GM21367 (cell line): ENCODE measurements around the gene BTG2.

ENCODE experiments used
- ATAC-seq: cut with Tn5 transposase; IDR thresholded peaks from one replicate; pipeline ENCODE4 v1.9.1; 2021; ENCODE audit not compliant: unreplicated experiment

BTG2 gene

GRCh38 chr1:203338335-203339036 lies 33.2 kb downstream of the BTG2 start:
- ATAC-seq: no peak

DNA sequence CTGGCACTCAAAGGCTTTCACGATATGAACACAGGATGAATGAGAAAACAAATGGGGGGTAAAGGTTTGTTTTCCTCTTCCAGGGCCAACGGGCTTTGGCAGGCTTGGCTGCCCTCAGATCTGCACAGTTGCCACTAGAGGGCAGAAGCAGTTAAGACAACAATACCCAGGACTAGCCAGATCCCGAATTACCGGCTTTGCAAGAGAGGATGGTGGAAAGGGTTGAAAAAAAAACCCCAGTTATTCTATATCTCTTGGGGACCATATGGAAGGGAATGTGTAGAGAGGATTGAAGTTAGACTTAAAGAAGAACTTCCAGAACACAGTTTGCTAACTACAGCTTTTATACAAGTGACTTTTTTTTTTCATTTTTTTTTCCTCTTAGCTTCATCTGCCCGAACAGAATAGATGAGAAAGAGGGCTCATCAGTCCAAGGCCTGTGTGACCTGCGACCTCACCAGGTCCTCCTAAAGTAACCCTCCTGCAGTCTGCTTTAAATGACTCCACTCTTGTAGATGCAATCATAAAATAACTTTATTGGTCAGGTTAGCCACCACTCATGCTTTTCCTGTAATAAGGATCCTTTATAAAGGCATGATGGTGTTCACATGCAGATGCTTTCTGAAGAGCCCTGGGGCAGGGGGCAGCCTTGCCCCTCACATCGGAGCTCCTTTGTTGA lies 34.9 kb downstream of the BTG2 start:
- no peak for ATAC-seq

DNA sequence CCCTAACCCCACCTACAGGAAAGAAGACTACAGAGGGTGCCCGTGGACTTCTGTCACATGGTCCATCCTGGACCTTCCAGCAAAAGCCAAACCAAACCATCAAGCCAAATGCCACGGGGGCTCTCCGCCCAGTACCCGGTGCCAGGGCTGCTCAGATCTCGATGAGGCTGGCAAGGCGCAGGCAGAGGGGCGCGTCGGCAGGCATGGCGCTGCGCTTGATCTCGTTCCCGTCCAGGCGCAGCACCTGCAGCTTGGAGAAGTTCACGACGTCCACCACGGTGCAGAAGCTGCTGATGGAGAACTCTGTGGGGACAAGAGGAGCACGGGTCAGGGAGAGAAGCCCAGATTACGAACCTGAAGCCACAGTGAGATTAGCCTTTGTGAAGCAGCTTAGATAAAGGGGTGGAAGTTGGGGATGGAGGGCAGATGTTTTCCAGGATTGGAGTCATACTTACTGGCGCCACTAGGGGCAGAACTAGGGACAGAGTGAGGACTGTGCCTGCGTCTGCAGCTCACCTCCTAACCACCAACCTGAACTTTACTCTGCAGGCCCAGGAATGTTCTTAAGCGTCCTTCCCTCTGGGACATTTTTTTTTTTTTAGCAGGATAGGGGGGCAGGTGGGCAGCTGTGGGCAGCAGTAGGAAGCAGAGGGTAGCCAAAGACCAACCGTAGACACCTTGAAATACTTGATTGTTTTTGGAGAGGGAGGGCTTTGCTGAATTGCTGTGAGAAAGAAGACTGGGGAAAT lies 37.0 kb downstream of the BTG2 start:
- no peak for ATAC-seq

DNA sequence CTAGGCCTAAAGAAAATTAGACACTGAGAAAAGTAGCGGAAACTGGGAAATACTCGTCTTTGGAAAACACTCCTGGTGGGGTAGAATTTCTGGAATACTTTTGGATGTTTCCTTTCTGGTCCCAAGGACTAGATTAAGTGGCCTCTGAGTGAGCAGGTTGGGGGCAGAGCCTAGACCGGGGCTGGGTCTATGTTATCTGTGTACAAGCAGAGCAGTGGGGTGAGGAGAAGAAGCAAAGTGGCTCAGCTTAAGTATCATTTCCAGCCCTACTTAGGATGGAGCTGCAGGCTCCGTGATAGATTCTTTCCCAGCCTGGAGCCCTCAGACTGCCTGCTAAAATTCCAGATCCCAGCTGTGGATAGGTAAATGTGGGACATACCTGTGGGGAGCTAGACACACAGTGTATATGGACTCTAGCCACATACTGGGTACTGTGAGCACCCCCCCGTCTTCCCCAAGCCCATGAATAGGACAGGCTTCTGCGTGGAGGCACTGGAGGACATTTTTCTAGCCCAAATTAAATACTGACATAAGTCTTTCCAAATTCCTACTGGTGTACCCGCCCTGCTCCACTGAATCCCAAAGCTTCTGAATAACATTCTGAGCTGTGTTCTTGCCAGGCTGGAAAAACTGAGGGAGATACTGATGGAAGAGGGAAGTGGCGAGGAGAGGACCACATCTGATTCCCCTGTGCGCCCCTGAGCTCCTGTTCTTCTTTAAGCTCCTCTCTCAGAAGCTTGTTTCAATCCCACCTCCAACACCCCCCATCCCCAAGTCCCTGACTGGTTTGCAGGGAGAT lies 38.8 kb downstream of the BTG2 start:
- no peak for ATAC-seq

DNA sequence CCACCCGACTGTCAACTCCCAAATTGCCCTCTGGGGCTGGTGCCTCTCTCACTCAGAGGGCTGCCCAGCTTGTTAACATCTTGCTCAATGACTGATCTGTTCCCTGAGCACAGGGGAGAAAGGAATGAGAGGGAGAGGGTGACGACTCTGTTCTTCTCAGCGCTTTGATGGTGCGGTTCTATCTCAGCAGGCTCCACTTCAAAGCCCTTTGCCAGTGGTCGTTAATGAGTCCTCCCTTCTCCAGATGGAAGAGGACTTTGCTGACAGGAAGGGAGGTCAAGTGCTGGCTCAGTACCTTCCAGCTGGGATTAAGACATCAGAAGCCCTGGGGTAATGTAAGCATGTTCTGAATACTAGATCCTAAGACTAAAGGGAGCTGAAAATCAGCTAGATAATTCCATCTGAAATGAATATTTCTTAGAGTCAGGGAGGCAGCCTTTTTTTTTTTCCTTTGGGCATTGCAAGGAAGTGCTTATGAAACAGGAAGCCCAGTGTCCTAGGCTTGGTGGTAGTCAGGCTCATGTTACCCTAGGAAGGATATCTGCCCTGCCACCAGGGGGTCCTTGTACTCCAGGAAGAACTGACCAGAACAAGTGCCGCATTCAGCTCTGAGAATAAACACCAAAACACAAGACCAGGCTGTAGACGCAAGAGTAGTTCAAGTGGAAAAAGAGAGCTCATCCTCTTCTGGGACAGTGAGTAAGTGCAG lies 40.9 kb downstream of the BTG2 start:
- no peak for ATAC-seq

GRCh38 chr1:203346769-203347102 lies 41.4 kb downstream of the BTG2 start:
- ATAC-seq: no peak

GRCh38 chr1:203349166-203349565 lies 43.8 kb downstream of the BTG2 start:
- no peak for ATAC-seq

- no peak for ATAC-seq
These were observed 44.6 kb downstream of the BTG2 start for GRCh38 chr1:203349773-203350524.

DNA sequence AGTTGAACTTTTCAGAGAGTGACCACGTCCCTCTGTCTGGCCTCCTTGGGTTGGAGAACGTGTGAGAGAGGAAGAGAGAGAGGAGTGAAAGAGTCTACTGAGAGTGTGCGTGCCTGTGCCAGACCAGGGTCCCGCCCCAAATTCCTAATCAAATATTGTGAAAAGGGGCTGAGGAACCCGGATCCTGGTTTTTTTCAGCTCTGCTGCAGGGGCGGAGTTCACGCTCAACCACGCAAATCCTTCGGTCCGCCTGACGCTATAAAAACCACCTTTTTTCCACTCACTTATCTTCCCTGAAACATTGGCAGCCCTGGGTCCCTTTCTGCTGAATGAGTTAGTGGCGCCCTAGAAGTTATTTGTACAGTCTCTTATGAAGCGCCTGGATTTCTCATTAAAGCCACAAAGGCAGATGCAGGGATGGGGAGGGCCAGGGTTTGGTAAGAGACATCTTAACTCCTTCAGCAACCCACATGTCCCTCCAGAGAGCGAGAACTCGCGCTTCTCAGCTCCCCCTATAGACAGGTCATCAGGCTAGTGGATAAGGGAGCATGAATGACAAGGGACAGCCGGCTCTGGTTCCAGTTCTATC lies 45.8 kb downstream of the BTG2 start, which contains the start of gene FMOD:
Gene FMOD, minus strand, starts transcription at position 86 of the 589 bp plus-strand sequence. CDS start 2,852 bp downstream, outside the sequence.
- ATAC-seq: no peak

GRCh38 chr1:203353486-203353885 lies 48.2 kb downstream of the BTG2 start:
- no peak for ATAC-seq

DNA sequence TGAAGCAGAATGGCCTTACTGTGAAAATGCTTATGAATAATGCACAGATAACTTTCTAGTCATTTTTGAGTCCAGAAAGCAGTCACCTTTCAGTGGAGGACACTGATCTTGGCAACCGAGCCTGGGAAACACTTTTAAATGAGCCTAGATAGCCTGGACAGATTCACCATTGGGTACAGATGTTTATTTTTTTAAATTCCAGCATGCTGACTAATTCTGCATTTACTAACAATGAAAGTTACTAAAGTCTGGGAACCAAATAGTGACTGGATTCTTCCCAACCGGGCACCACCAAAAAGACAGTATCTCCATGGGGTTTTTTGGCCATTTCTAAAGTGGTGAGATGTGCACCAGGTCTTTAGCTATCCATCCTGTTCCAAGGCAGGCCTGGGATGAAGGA lies 48.9 kb downstream of the BTG2 start:
- ATAC-seq: no peak

GRCh38 chr1:203359010-203359571 lies 53.8 kb downstream of the BTG2 start:
- ATAC-seq: no peak
